HG03342 (cell line): ENCODE measurements around the gene GPR39.
A peak's percentile ranks its signal among the peaks of the same experiment; 100 is the strongest.

Source experiments
- ATAC-seq: cut with Tn5 transposase; IDR thresholded peaks from one replicate; pipeline ENCODE4 v1.9.1; 2021; ENCODE audit warnings: mild to moderate bottlenecking, moderate library complexity; ENCODE audit not compliant: unreplicated experiment

GPR39 gene

DNA sequence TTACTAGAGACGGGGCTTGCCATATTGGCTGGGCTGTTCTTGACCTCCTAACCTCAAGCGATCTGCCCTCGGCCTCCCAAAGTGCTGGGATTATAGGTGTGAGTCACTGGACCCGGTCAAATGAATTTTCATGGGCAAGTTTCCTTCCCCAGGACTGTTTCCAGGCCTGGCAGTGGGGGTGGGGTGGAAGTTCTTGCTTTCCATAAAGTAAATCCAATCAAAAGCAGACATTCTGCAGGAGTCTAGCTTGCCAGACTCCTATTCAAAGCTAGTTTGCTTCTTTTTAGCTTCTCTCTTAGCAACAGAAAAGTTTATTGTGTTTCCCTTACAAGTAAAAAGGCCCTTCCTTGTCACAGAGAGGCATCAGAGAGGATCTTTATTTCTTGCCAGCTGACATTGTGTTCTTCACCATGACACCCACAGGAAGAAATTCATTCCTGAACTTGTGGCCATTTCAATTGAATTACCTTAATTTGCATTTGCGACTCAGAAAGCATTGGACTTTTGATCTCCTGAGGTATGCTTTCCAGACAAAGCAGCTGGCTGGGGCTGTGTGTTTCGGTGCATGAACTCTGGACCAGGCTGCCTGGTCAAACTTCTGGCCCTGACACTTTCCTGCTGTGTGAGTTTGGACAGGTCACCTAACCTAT is 215.5 kb downstream of the GPR39 start:
- no peak for ATAC-seq

DNA sequence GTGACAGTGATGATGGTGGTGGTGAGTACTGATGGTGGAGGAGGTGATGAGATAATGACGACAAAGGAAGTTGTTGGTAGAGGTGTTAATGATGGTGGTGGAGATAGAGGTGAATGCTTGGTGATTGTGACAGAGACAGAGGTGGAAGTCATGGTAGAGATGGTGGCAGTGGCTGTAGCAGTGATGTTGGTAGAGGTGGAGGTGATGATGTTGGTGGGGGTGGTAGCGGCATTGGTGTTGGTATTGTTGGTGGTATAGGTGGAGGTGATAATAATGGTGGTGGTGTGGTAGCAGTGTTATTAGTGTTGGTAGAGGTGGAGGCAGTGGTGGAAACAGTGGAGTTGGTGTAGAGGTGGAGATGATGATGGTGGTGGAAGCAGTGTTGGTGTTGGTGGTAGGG is 217.0 kb downstream of the GPR39 start:
- ATAC-seq, result no peak

DNA sequence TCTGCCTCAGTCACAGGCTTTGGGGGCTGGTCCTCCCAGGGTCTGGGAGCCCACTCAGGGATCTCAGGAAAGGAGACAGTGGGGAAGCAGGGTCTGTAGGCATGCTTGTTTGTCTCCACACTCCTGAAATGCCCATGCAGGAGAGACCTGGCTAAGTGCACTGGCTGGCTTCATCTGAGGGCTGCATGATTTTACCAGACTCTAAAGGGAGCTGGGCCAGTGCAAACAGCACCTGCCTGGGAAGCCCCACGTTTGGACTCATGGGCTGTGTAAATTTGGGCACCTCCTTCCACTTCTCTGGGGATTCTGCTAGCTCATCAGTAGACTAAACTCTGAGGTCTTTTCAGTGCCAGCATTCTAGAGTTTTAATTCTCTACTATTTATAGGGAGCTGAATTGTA is 219.7 kb downstream of the GPR39 start:
- no peak for ATAC-seq

DNA sequence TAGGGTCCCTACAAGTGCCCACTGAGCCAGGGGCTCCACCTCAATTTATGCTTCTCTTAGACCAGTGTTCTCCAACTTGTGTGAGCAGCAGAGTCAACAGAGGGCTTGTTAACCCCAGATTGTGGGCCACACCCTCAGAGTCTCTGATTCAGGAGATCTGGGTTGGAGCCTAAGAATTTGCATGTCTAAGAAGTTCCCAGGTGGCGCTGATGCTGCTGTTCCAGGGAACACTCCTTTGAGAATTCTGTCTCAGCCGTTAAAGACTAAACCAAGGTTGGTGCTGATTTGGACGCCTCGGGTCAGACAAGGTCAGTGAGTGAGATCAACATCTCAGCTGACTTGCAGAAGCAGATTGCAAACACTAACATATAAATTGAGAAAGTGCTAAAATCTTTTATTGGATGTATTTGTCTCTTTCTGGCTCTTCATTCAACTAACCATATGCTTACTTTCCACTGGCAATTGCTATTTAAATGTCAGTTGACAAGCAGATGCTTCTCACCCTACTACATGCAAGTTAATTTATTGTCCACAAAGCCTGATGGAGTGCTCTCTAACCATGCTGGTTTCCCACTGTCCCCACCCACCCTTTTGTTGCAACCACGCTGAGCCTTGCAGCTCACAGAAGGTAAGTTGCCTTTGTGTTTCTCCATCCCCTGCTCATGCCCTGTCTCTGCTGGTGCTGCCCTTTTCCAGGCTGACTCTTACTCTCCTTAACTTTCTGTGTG is 221.9 kb downstream of the GPR39 start:
- no peak for ATAC-seq

DNA sequence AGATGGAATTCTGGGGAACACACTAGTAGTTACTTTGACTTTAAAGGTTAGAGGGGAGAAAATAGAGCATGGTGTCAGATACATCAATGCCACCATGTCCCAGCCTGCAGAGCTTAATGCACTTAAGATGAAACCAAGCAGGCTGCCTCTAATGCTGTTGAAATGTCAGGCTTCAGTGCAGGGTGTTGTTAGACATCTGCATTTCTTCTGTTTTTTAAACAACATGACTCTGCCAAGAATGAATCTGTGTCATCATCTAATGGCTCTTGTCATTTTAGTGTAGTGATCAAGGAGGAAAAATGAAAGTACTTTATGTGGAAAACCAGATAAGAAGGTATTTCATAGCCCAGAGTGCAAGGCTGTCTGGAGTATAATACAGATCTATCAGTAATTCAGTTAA is 223.5 kb downstream of the GPR39 start:
- no peak for ATAC-seq

DNA sequence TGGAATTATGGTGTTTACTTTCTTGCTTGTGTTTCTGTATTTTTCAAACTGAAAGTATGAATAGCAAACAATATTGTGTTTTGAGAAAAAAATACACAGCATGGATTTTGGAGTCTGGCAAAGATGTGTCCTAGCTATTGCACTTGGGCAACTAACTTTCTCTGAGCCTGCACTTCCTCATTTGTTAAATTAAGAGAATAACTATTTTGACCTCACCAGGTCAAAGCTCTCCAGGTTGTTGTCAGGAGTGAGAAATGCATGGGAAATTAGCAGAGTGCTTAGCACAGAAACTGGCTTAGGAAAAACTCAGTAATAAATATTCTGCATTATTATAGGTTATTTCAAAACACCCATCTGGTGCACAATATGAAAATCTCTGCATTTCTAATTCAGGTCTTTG is 225.2 kb downstream of the GPR39 start:
- ATAC-seq, result no peak

DNA sequence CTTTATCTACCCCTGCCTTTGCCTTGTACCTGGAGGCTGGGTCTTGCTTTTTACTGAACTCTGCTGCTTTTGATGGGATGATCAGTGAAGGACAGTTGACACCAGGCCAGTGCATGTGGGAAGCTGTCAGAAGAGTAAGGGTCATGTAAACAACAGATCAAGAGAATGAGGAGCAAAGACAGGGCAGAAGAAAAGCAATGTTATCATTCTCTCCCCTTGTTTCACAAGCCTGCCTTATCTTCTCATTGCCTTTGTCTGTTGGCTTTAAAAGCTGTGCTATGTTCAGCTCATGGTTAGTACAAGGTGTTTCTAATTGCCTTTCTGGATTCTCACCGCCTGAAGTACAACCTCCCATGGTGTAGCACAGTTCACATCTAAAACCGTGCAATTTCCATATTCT is 225.8 kb downstream of the GPR39 start:
- no peak for ATAC-seq

DNA sequence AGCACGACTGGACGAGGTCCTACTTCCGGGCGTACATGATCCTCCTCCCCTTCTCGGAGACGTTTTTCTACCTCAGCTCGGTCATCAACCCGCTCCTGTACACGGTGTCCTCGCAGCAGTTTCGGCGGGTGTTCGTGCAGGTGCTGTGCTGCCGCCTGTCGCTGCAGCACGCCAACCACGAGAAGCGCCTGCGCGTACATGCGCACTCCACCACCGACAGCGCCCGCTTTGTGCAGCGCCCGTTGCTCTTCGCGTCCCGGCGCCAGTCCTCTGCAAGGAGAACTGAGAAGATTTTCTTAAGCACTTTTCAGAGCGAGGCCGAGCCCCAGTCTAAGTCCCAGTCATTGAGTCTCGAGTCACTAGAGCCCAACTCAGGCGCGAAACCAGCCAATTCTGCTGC is 228.6 kb downstream of the GPR39 start:
- ATAC-seq, result no peak

DNA sequence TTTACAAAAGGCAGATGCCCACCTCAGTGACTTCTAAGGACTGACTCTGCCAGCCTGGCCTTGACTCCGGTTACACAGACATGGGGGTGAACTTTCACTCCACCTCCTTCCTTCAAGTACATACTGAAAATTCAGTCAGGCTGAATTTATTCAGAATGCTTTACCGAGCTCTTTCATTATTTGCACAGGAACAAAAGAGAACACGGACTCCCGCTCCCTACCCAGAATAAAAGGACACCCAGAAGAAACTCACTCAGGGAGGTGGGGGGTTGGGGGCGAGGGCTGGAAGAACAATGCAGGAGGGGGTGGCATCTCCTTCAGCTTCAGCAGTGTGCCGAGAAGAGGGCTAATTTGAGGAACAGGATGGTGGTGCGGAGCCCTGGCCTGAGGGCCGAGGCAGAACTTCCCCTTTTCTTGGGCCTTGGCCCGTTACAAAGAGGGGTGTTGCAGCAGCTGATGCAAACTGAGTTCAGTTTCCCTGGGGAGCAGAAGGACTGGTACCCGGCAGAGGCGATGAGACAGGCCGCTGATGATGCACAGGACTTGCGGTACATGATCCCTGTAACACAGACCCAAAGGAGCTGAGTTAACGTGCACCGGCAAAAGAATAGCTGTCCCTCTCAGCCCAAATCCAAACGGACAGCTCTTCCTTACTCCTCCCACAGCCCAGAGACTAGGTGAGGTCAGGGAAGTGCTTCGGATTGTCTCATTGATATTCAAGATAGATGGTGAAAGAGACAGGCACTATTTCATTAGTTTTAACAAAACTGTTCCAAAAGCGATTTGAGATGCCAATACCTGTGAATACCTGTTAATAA is 229.3 kb downstream of the GPR39 start:
- ATAC-seq, result peak; percentile 69

DNA sequence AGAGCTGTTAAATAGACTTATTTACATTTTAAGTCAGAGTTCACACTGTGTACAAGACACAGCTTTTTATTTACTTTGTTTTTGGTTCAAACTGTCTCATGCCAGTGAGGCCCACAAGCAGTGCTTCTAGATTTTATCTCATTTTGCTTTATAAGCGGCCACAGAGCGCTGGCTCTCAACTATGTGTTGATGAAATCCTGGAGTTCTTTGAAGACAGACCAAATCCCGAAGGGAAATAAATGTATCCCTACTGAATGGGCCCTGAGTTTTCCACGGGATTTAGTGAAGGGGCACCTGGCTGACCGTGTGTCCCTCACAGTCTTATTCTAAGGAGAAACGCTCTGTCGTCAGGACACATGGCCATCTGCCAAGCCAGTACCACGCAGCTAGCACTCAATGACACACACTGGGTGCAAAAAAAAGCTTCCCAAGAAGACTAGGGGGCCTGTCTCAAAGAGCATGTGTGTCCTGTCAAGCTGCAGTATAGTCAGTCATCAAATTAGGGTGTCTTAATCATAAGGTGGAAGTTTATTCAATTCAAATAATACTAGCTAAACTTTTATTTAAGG is 230.0 kb downstream of the GPR39 start:
- ATAC-seq, result no peak

DNA sequence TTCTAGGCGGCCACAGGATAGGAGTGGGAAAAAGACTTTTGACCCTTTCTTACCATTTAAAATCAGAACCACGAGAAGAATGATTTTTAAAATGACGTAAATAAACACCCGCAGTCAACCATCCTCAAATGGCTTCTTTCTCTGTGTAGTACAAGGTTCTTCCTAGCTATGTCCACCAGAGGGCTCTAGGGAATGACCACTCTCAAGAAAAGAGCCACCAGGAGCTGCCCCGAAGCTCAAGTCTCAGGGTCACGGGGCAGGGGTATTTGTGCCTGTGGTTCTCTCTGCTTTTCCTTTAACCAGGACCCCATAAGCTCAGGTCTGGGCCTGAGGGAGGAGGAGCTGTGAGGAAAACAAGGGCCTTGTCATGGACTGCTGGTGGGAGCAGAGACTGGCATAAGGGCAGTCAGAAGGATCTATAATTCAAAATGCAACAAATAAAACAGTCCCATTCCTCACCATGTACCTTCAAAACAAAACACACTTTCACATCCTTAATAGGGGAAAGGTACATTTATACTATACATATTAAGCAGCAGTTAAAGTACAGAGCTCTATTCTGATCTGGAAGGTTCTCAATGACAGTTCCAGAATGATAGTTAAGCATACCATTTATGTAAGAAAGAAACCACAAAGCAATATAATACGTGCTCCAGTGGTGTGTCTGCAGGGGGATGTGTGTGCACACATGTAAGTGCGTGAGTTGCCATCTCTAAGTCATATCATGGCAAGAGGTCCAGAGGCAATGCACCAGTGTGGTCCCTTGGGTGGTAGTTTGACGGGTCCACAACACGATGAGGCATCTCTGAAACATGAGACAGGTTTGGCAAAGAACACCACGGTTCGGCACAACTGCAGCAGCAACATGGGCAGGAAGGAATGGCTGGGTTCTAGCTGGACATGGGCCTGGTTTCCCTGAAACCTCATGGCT is 234.8 kb downstream of the GPR39 start:
- no peak for ATAC-seq

DNA sequence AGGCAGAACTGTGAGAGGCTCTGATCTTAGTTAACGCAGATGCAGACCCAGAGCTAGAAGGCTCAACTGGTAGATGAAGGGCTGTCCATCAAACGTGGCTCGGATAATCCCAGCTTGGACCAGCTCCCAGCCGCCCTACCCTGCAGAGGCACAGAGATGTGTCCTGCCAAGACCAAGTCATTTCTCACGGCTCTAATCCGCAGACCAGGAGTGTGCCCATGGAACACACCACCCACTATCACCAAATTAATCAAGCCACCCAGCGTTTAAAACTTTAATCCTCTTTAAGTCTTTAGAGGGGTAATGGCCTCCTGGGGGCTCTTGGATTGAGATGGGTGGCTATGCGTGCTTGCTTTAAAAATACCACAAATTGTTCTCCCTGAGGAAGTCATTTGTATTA is 235.9 kb downstream of the GPR39 start:
- no peak for ATAC-seq

DNA sequence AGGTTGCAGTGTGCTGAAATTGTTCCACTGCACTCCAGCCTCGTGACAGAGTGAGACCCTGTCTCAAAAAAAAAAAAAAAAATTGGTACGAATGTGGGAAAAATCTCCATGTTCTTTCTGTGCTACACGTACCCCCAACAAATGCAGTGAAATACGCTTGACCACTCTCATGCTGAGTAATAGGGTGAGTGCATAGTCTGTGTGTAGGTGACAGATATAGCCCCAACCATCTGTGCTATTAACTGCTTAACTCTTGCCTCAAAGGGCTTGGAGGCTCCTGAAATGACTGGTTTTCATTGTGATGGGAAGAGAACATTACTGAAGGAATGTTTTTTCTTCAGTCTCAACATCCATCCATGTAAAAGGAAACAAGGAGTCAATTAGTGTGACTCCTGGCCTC is 237.7 kb downstream of the GPR39 start:
- no peak for ATAC-seq

DNA sequence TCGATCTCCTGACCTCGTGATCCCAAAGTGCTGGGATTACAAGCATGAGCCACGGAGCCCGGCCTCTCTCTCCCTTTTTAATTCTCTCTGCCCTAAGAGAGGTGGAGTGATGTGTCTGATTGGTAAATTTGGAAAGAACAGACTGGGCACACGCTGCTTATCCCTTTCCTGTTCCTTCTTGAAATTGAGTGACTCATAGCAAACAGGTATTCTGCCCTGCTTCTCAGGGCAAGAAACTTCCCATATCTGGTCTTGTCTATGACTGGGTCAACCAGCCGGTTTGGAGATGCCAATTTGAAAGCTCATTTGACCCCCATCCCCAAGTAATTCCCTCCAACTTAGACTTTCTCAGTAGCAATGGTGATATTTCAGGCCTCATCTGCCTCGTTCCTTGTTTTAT is 238.4 kb downstream of the GPR39 start:
- no peak for ATAC-seq

DNA sequence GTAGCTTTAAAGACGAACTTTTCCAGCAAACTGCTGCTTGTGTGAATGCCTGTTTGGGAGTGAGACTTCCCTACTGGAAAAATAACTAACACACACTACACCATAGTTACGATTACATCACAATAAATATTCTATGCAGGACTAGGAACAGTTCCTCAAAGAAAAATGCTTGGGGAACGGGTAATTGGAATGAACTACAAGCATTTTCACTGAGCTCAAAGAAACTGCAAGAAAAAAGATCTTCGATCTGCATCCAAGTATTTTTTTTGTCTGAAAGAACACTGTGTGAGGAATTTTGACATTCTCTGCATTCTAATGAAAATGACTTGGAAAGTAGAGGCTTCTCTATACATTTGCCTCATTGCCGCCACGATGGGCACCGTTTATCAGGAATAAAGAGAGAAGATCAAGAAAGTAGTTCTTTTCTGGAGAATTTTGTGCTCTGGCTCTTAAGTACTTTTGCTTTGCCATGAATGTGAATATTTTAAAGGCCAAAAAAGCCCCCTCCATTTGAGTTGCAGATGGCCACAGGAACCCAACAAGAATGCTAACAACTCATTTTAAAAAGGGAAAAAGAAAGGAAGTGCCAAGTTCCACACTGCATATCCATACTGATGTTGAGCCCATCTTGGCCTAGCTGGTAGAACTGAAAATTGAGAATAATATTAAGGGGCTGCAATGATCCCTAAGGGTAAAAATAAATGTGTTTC is 239.8 kb downstream of the GPR39 start:
- no peak for ATAC-seq

DNA sequence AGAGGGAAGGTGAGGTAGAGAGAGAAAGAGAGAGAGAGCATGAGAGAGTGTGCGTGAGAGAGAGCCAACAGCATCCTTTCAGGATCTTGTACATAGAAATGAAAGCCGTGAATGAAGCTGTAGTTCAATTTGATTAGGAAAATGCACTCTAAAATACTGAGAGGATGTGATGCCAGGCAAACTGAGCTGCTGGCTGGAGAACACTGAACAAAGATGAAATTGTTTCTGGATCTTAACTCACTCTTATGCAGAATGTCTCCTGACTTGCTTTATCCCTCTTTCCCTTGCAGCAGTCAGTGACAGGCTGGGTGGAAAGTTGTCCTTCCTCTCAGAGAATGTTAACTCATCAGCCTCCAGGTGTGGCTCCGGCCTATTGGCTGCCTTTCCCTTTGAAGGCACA is 242.7 kb downstream of the GPR39 start:
- ATAC-seq, result no peak

DNA sequence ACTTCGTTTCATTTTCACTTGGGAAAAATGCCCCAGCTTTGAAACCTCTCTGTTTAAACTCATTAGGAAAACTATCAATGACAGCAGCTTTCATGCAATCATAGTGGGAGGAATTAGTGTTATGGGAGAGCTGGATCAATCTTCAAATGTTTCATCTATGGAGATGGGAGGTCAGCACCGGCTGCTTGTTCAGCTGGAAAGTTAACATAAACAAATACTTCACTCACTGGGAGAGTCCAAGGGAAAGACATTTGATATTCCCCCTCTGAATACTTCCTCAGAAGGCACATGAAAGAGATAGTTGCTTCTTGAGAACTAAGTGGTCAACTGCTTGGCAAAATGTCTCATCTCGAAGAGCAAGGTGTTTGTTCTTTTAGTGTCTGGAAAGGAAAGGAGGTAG is 246.1 kb downstream of the GPR39 start:
- ATAC-seq, result no peak

DNA sequence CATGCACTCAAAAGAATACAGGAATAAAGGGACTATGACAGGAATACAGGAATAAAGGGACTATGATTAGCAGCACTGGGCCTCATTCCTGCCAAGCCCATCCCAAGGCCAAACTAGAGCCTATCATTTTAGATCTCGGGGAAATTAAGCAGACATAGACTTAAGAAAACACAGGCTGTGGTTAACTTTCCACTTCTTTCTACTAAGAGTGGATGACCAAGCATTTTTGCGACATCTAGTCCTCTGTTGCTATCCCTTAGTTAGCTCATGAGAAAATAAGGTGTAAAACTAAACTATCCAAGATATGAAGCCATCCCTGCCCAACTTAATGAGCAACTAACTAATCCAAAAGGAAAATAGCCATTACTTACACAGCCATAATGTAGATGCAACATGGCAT is 247.5 kb downstream of the GPR39 start:
- ATAC-seq, result no peak

DNA sequence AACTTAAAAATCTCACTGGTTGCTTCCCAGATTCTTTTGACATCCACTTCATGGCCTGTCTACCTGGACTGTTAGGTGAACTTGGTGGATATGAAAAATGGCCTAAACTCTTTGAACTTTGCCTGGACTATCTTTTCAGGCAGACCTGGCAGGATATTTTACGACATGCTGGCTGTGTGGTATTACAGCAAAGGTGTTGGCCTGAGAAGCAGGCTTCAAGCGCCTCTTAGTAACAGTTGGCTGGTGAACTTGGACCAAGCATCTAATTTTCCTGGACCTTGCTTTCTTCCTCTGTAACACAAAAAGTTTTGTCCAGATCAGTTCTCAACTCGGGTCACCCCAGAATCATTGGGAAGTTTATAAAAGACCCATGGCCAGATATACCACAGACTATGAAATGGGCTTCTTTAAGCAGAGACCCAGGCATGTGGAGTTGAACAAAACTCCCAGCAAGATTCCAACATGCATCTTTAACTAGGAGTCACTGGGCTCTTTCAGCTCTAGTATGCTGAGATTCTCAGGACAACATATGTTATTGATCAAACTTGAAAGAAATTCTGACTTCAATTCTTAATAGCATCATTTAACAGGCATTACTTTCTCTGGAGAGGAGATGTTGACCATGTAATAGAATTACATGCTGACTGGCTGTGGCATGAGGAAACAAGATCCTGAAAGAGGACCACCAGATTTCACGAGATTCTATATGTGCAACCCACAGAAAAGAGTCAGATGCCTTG is 249.0 kb downstream of the GPR39 start:
- no peak for ATAC-seq
